ENCODE results near the gene PSMB3.
A peak's percentile ranks its signal among the peaks of the same experiment; 100 is the strongest.

PSMB3 gene

GRCh38 chr17:38752308-38753070, at the start of gene PSMB3:
Gene PSMB3, plus strand, starts transcription at chr17:38752741. Its CDS starts 86 bp downstream, at chr17:38752827.
- peaks cover 57% of the 10 kb centered on the region for H3K4me1 Mint-ChIP-seq (ENCODE audit: low read depth)
- peak; percentile 95 for DNase-seq
- peaks cover 34% of the 10 kb centered on the region for H3K27me3 Mint-ChIP-seq
- no peaks in the 10 kb centered on the region for H3K9me3 Mint-ChIP-seq
- H3K27ac Mint-ChIP-seq, result peak within 1 kb of the TSS; percentile 99
- H3K4me3 Mint-ChIP-seq, result peak within 1 kb of the TSS; percentile 93
- peaks cover 54% of the 10 kb centered on the region for H3K36me3 Mint-ChIP-seq (ENCODE audit: low read depth)

DNA sequence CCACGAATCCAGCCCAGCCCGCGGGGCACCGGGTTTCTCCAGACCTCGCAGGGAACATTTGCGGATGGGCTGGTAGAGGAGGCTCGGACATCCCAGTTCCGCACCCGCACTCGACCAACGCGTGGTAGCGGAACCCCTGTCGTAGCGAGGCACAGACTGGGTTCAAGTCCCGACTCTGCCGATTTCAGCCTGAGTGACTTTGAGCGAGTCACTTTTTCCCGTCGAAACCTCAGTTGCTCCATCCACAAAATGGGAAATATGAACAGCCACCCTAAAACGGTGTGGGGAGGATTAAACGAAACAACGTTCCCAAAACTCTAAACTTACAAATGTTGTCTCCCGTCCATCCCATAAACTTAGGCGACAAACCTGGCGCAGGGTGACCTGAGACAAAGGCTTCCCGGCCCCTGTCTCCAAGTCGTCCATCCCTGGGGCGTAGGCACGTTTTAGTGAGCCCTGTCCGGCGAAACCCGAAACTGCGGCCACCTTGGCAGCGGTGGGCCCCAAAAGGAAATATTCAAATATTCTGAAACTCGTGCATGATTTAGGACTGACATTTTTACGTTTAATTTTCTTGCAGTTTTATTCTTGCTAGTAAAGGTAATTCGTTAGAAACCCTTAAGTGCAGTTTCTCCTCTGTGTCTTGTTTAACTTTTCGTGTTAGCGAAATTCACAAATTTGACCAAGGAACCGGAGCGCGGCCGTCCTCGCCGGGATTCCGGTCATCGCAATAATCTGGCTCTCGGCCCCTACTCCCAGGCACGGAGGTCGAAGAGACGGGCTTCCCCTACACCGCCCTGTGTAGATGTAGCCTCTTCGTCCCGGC, 49.4 kb upstream of the PSMB3 start:
- H3K27ac Mint-ChIP-seq, result peak overlapping the region; percentile 100
- peaks cover 3% of the 10 kb centered on the region for H3K9me3 Mint-ChIP-seq
- H3K4me1 Mint-ChIP-seq (ENCODE audit: low read depth), result peaks cover 45% of the 10 kb centered on the region
- peak; percentile 60 for DNase-seq
- peaks cover 53% of the 10 kb centered on the region for H3K36me3 Mint-ChIP-seq (ENCODE audit: low read depth)
- no peaks in the 10 kb centered on the region for H3K27me3 Mint-ChIP-seq
- H3K4me3 Mint-ChIP-seq, result peak overlapping the region; percentile 99

DNA sequence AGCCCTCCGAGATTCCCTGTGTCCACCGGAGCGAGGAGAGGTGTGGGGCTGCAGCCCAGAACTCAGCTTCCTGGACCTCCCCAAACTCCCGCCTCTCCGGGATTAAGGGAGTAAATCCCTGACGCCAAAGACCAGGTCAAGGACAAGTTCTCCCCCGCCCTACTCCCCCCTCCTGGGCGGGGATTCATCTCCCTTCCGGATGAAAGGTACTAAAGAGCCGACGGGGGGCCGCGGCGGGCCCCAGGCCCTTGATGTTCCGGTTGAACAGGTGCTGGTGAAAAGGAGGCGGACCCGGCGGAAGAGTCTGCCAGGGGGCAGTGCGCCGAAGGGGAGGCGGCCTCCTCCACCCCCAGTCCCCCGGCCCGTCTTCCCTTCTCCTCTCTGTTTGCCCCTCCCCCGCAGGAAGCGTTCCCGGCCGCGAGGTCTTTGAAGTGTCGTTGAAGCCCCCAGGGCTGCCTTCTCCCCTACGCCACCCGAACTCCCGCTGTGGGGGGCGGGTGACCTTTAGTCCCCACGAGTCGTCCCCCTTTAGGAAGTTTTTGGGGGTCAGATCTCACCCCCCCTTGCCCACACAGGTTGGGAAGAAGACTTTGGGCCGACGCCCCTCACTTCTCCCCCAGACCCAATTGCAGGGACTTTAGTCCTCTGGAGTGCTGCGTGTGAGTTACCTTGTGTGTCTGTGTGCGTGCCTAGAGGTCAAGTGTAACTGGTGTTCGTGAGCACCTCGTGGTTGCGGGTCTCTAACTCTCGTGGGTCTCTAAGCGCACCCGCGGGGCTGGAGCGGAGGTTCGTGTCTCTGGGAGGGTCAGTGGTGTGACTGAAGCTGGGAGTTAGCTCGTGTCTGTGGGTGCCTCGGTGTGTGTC, 48.6 kb upstream of the PSMB3 start:
- H3K27ac Mint-ChIP-seq, result peak overlapping the region; percentile 100
- peak overlapping the region; percentile 99 for H3K4me3 Mint-ChIP-seq
- DNase-seq, result peak; percentile 91
- peaks cover 3% of the 10 kb centered on the region for H3K9me3 Mint-ChIP-seq
- no peaks in the 10 kb centered on the region for H3K27me3 Mint-ChIP-seq
- peaks cover 59% of the 10 kb centered on the region for H3K36me3 Mint-ChIP-seq (ENCODE audit: low read depth)
- H3K4me1 Mint-ChIP-seq (ENCODE audit: low read depth), result peaks cover 47% of the 10 kb centered on the region

DNA sequence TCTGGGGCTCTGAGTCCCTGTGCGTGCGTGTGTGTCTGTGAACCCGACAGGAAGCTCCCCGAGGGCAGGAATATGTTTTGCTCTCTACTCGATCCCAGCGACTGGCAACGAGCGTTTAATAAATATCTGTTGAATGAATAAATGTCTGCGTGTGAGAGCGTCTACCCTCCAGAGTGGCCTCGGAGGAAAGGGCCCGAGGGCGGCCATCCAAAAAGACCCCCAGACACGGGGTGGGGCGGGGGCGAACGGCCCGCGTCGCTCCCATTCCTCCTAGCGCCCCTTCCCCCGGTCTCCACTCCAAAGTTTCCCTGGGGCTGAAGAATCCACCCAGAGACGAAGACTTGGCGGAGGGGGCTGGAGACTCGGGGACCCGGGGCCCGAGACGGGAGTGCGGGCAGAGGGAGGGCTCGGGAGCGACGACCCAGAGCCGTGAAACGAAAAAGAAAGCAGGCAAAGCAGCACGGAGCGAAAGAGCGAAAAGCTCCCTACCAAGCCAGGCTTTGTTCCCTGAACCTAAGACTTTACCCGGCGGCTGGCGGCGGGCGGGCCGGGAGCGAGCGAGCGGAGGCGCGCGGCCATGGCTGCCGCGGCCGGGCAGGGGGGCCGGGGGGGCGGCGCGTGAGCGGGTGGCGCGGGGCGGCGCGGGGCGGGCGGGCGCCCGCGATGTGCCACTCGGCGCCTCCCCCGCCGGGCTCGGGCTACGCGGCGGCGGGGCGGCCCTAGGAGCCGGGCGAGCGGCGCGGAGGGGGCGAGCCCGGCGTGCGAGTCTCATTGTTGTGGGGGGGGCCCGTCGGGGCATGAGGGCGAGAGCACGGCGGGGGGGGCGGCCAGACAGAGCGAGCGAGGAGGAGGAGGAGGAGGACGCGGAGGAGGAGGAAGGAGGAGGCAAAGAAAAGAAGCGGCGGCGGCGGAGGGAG, 47.7 kb upstream of the PSMB3 start, which contains the start of gene MLLT6:
MLLT6 (plus strand) TSS at position 668 of the 917 bp plus-strand sequence. CDS start 360 bp downstream, outside the sequence.
- Mint-ChIP-seq H3K9me3 (peaks cover 3% of the 10 kb centered on the region), H3K27ac (peak within 1 kb of the TSS; percentile 100), H3K36me3 (ENCODE audit: low read depth) (peaks cover 68% of the 10 kb centered on the region), H3K4me3 (peak within 1 kb of the TSS; percentile 99), H3K27me3 (no peaks in the 10 kb centered on the region), H3K4me1 (ENCODE audit: low read depth) (peaks cover 48% of the 10 kb centered on the region)
- DNase-seq, result peak; percentile 82

GRCh38 chr17:38705523-38705802, 47.1 kb upstream of the PSMB3 start:
- peaks cover 48% of the 10 kb centered on the region for H3K4me1 Mint-ChIP-seq (ENCODE audit: low read depth)
- no peaks in the 10 kb centered on the region for H3K9me3 Mint-ChIP-seq
- H3K36me3 Mint-ChIP-seq (ENCODE audit: low read depth), result peaks cover 72% of the 10 kb centered on the region
- DNase-seq, result peak; percentile 72
- H3K27me3 Mint-ChIP-seq, result no peaks in the 10 kb centered on the region
- no peak overlapping the region for H3K27ac Mint-ChIP-seq
- peak overlapping the region; percentile 93 for H3K4me3 Mint-ChIP-seq

- H3K9me3 Mint-ChIP-seq, result no peaks in the 10 kb centered on the region
- DNase-seq, result peak; percentile 59
- peak overlapping the region; percentile 94 for H3K27ac Mint-ChIP-seq
- peaks cover 77% of the 10 kb centered on the region for H3K36me3 Mint-ChIP-seq (ENCODE audit: low read depth)
- no peaks in the 10 kb centered on the region for H3K27me3 Mint-ChIP-seq
- peak overlapping the region; percentile 93 for H3K4me3 Mint-ChIP-seq
- peaks cover 49% of the 10 kb centered on the region for H3K4me1 Mint-ChIP-seq (ENCODE audit: low read depth)
These were observed 46.6 kb upstream of the PSMB3 start for GRCh38 chr17:38705803-38706504.

DNA sequence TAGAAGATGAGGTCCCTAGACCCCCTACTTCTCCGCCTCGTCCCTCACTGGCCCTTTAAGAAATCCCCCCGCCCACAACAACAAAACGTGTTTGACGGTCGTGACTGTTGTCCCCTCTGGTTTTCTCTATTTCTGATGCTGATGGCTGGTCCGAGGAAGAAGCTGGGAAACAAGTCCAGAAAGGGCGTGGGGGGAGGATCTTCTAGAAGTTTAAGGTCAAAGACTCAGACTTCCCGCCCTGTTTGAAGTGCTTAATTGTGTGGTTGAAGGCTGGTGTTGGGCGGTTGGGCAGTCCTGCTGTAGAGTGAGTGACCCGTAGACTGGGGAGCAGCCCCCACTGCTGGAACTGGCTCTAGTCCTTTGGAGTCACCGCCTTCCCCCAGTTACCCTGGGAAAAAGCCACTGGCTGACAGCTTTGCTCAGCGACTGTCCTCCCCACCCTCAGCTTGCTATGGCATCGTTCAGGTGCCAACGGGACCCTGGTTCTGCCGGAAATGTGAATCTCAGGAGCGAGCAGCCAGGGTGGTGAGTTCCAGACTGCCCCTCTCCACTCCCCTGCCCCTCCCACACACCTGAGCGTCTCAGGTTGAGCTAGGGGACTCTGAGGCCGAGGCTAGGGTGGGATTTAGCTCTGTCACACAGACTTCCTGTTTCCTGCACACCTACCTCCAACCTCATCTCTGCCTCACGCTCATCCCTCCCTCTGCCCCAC, 45.9 kb upstream of the PSMB3 start:
- DNase-seq, result peak; percentile 66
- no peaks in the 10 kb centered on the region for H3K27me3 Mint-ChIP-seq
- peaks cover 49% of the 10 kb centered on the region for H3K4me1 Mint-ChIP-seq (ENCODE audit: low read depth)
- H3K9me3 Mint-ChIP-seq, result no peaks in the 10 kb centered on the region
- peaks cover 84% of the 10 kb centered on the region for H3K36me3 Mint-ChIP-seq (ENCODE audit: low read depth)
- H3K27ac Mint-ChIP-seq, result peak overlapping the region; percentile 94
- H3K4me3 Mint-ChIP-seq, result peak overlapping the region; percentile 93

DNA sequence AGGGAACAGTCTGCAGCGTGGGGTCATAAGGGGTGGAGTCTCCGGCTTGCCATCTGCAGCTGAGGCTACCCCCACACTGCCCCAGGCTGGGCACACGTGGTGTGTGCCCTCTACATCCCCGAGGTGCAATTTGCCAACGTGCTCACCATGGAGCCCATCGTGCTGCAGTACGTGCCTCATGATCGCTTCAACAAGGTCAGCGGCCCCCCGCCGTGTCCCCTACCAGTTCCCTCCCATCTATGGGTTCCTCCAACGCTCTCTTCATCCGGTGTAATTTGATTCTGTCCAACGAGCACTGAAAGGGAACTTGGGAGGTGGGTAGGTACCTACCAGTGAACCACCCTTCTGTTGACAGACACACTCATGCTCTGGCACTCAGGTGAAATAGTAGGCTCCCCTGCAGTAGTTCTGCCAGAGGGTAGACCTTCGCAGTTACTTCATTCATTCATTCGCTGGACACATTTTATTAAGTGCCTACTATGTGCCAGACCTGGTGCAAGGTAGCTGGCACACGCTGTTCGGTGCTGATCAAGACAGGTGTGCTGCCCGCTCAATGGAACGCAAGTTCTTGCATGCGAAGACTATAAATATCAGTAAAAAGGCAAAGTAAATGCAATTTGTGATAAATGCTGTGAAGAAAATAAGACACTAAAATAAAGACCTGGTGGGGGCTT, 44.7 kb upstream of the PSMB3 start:
- no peaks in the 10 kb centered on the region for H3K9me3 Mint-ChIP-seq
- H3K27ac Mint-ChIP-seq, result peak overlapping the region; percentile 94
- H3K27me3 Mint-ChIP-seq, result no peaks in the 10 kb centered on the region
- H3K4me1 Mint-ChIP-seq (ENCODE audit: low read depth), result peaks cover 50% of the 10 kb centered on the region
- peaks cover 90% of the 10 kb centered on the region for H3K36me3 Mint-ChIP-seq (ENCODE audit: low read depth)
- H3K4me3 Mint-ChIP-seq, result peak overlapping the region; percentile 93
- no peak for DNase-seq

- Mint-ChIP-seq H3K9me3 (no peaks in the 10 kb centered on the region), H3K4me3 (no peak overlapping the region), H3K4me1 (ENCODE audit: low read depth) (peaks cover 60% of the 10 kb centered on the region), H3K27ac (peak overlapping the region; percentile 90), H3K27me3 (no peaks in the 10 kb centered on the region), H3K36me3 (ENCODE audit: low read depth) (peaks cover 90% of the 10 kb centered on the region)
- DNase-seq, result no peak
These were observed 43.3 kb upstream of the PSMB3 start for GRCh38 chr17:38709104-38709820.

GRCh38 chr17:38709864-38710603, 42.5 kb upstream of the PSMB3 start:
- Mint-ChIP-seq H3K27me3 (no peaks in the 10 kb centered on the region), H3K27ac (peak overlapping the region; percentile 90), H3K4me1 (ENCODE audit: low read depth) (peaks cover 68% of the 10 kb centered on the region), H3K36me3 (ENCODE audit: low read depth) (peaks cover 91% of the 10 kb centered on the region), H3K9me3 (no peaks in the 10 kb centered on the region), H3K4me3 (no peak overlapping the region)
- DNase-seq, result no peak

- Mint-ChIP-seq H3K27me3 (no peaks in the 10 kb centered on the region), H3K4me3 (no peak overlapping the region), H3K4me1 (ENCODE audit: low read depth) (peaks cover 73% of the 10 kb centered on the region), H3K9me3 (no peaks in the 10 kb centered on the region), H3K27ac (peak overlapping the region; percentile 90), H3K36me3 (ENCODE audit: low read depth) (peaks cover 97% of the 10 kb centered on the region)
- no peak for DNase-seq
These were observed 42.0 kb upstream of the PSMB3 start for GRCh38 chr17:38710604-38710962.

Measured in activated T-cell treated with anti-CD3 and anti-CD28 coated beads, Interleukin-2, amount 50 U/mL, for 24 hours (primary cell).